Neuronal stem cell (in vitro differentiated cells): ENCODE data around the gene STARD8.
"Not testable (repeated sequence)": the region's sequence is repeated elsewhere in the genome, so short reads cannot be mapped to it uniquely, and the experiment has no call there.

Experiments
- DNase-seq: peaks from one replicate; pipeline ENCODE4 v3.0.0-alpha.2; 2013; ENCODE audit warnings: low spot score
- H2AFZ ChIP-seq: one replicate; pipeline ENCODE4 v1.6.1; 2013; ENCODE audit warnings: mild to moderate bottlenecking, low read length, inconsistent platforms
- H2AK5ac ChIP-seq: 2 replicates; pipeline ENCODE4 v1.6.1; 2013; ENCODE audit warnings: low read depth, mild to moderate bottlenecking, inconsistent platforms, low read length, moderate library complexity, mixed read lengths
- H2BK120ac ChIP-seq: 2 replicates; pipeline ENCODE4 v1.6.1; 2013; ENCODE audit warnings: low read depth, mild to moderate bottlenecking, inconsistent platforms, low read length, moderate library complexity, mixed read lengths
- H2BK12ac ChIP-seq: one replicate; pipeline ENCODE4 v1.6.1; 2013; ENCODE audit warnings: low read length, inconsistent platforms
- H2BK15ac ChIP-seq: 2 replicates; pipeline ENCODE4 v1.6.1; 2013; ENCODE audit warnings: mild to moderate bottlenecking, low read length, inconsistent platforms, mixed read lengths
- H2BK5ac ChIP-seq: one replicate; pipeline ENCODE4 v1.6.1; 2013; ENCODE audit warnings: inconsistent platforms, mild to moderate bottlenecking, low read length, moderate library complexity
- H3K14ac ChIP-seq: one replicate; pipeline ENCODE4 v1.6.1; 2013; ENCODE audit warnings: low read length, inconsistent platforms
- H3K18ac ChIP-seq: 2 replicates; pipeline ENCODE4 v1.6.1; 2013; ENCODE audit warnings: low read length, inconsistent platforms
- H3K23ac ChIP-seq: 2 replicates; pipeline ENCODE4 v1.6.1; 2013; ENCODE audit warnings: low read depth, mild to moderate bottlenecking, mixed read lengths, low read length, inconsistent platforms; ENCODE audit not compliant: poor library complexity
- H3K27ac ChIP-seq: replicated peaks from 3 replicates; pipeline ENCODE4 v1.5.1; 2013; ENCODE audit warnings: low read length, inconsistent platforms
- H3K27me3 ChIP-seq, 3 experiments: 2 replicates each; pipeline ENCODE4 v1.6.1; 2013; ENCODE audit warnings: low read length in 3 of 3, mild to moderate bottlenecking in 2 of 3, inconsistent platforms in 1 of 3, low read depth in 1 of 3, mixed read lengths in 1 of 3, moderate library complexity in 1 of 3; ENCODE audit not compliant: control insufficient read depth in 3 of 3, insufficient read depth in 3 of 3
- H3K36me3 ChIP-seq, 2 donors: replicated peaks in 1 of 2; 2 replicates each; pipeline ENCODE4 v1.6.1; 2013; ENCODE audit warnings: low read length in 2 of 2; ENCODE audit not compliant: control insufficient read depth in 2 of 2, insufficient read depth in 2 of 2
- H3K4ac ChIP-seq: 2 replicates; pipeline ENCODE4 v1.6.1; 2013; ENCODE audit warnings: inconsistent platforms, mild to moderate bottlenecking, low read length, moderate library complexity
- H3K4me1 ChIP-seq, 2 donors: 1 replicate in 1 of 2; 2 replicates in 1 of 2; pipeline ENCODE4 v1.6.1; 2013; ENCODE audit warnings: low read length in 2 of 2, low read depth in 1 of 2; ENCODE audit not compliant: control insufficient read depth in 2 of 2, insufficient read depth in 1 of 2
- H3K4me2 ChIP-seq: one replicate; pipeline ENCODE4 v1.6.1; 2013; ENCODE audit warnings: mild to moderate bottlenecking, low read length, inconsistent platforms; ENCODE audit not compliant: insufficient read depth, poor library complexity, severe bottlenecking
- H3K4me3 ChIP-seq, 2 donors: 2 replicates each; pipeline ENCODE4 v1.5.1; 2013; ENCODE audit warnings: low read length in 2 of 2, mild to moderate bottlenecking in 2 of 2, inconsistent platforms in 1 of 2, moderate library complexity in 1 of 2
- H3K79me1 ChIP-seq: one replicate; pipeline ENCODE4 v1.6.1; 2013; ENCODE audit warnings: low read depth, mild to moderate bottlenecking, inconsistent platforms, low read length, moderate library complexity
- H3K9ac ChIP-seq: one replicate; pipeline ENCODE4 v1.6.1; 2013; ENCODE audit warnings: mild to moderate bottlenecking, low read depth, low read length, inconsistent platforms; ENCODE audit not compliant: poor library complexity
- H3K9me3 ChIP-seq, 2 donors: replicated peaks in 1 of 2; 2 replicates each; pipeline versions ENCODE3 to v1.6.1; 2013; ENCODE audit warnings: low read length in 2 of 2, mild to moderate bottlenecking in 2 of 2, inconsistent platforms in 1 of 2, low read depth in 1 of 2, mixed read lengths in 1 of 2, moderate library complexity in 1 of 2; ENCODE audit not compliant: control insufficient read depth in 2 of 2, insufficient read depth in 1 of 2
- H4K8ac ChIP-seq: one replicate; pipeline ENCODE4 v1.6.1; 2013; ENCODE audit warnings: low read depth, mild to moderate bottlenecking, inconsistent platforms, low read length, moderate library complexity
- H4K91ac ChIP-seq: one replicate; pipeline ENCODE4 v1.6.1; 2013; ENCODE audit warnings: low read length, low read depth, mild to moderate bottlenecking, inconsistent platforms; ENCODE audit not compliant: poor library complexity
- WGBS, 2 donors: extraction: QIAGEN DNeasy Blood & Tissue Kit; methylation state at CpG; one replicate each; pipeline ENCODE4 v1.1.7; 2013; ENCODE audit warnings: missing lambda C conversion rate in 2 of 2, mixed read lengths in 1 of 2; ENCODE audit not compliant: insufficient read length in 2 of 2, insufficient replicate concordance in 1 of 2; ENCODE audit errors: extremely low coverage in 2 of 2; 5-methylcytosine and 5-hydroxymethylcytosine counted together

Gene STARD8

DNA sequence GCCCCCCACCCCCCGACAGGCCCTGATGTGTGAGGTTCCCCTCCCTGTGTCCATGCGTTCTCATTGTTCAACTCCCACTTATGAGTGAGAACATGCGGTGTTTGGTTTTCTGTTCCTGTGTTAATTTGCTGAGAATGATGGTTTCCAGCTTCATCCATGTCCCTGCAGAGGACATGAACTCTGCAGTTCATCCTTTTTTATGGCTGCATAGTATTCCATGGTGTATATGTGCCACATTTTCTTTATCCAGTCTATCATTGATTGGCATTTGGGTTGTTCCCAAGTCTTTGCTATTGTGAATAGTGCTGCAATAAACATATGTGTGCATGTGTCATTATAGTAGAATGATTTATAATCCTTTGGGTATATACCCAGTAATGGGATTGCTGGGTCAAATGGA lies 32.7 kb upstream of the STARD8 start:
- H3K4ac ChIP-seq, H4K8ac ChIP-seq, H2BK15ac ChIP-seq, H3K36me3 ChIP-seq, H3K9ac ChIP-seq, H3K27ac ChIP-seq, H3K4me3 ChIP-seq, H3K27me3 ChIP-seq, H3K4me2 ChIP-seq, DNase-seq, H2BK120ac ChIP-seq, H2BK5ac ChIP-seq, H3K4me1 ChIP-seq, H3K14ac ChIP-seq, H3K23ac ChIP-seq, H2BK12ac ChIP-seq, H3K79me1 ChIP-seq, H2AFZ ChIP-seq, H2AK5ac ChIP-seq, H4K91ac ChIP-seq, H3K18ac ChIP-seq, H3K9me3 ChIP-seq: not testable (repeated sequence)
- no CpG with 5 or more reads among the region's 3 CpGs for WGBS, 2 donors

DNA sequence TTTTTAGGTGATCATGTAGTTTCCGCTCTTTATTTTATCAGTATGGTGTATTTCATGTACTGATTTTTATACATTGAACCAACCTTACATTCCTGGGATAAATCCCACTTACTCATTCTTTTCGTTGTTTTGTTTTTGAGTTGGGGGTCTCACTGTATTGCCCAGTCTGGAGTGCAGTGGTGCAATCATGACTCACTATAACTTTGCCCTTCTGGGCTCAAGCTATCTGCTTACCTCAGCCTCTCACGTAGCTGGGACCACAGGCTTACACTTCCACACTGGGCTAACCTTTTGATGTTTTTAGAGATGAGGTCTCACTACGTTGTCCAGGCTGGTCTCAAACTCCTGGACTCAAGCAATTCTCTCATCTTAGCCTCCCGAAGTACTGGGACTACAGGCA lies 19.5 kb upstream of the STARD8 start:
- Histone ChIP-seq H3K79me1 (no peaks in the 10 kb centered on the region), H2BK120ac (no peak overlapping the region), H3K9me3 (no peaks in the 10 kb centered on the region), H3K4ac (no peak overlapping the region), H4K91ac (no peak overlapping the region), H3K27me3 (peaks cover 0 to 16% (median 0%) of the 10 kb centered on the region in 3 experiments), H2AK5ac (no peak overlapping the region), H2BK5ac (no peak overlapping the region), H3K23ac (no peak overlapping the region), H2BK12ac (no peak overlapping the region), H3K4me1 (no peaks in the 10 kb centered on the region), H3K4me2 (no peak overlapping the region), H4K8ac (no peak overlapping the region), H3K18ac (no peak overlapping the region), H2AFZ (no peak overlapping the region), H3K14ac (no peak overlapping the region), H3K36me3 (no peaks in the 10 kb centered on the region), H2BK15ac (no peak overlapping the region), H3K9ac (no peak overlapping the region), H3K27ac (no peak overlapping the region), H3K4me3 (no peak overlapping the region)
- WGBS, 2 donors: no CpG with 5 or more reads among the region's 5 CpGs
- DNase-seq: no peak

DNA sequence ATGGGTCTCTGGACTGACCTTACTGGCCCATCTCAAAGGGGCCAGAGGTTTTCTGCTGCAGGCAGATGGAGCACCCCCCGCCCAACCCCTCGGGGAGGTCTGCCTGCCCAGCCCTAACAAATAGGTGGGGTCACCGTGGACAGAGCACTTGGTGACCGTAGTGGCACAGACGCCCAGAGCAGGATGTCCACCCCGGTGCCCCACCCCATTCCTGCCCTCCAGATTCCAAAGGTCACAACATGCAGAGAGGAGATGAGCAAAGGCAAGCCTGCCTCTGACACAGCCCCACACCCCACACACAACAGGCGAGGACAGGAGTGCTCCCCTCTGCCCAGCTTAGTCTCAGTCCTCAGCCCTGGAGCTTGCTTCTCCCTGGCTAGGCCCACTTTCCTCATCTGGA lies 17.5 kb upstream of the STARD8 start:
- not testable (repeated sequence) for H3K4me2 ChIP-seq, H3K18ac ChIP-seq, H3K9ac ChIP-seq, H3K9me3 ChIP-seq, H3K23ac ChIP-seq, H3K36me3 ChIP-seq, H3K4me3 ChIP-seq, H3K4ac ChIP-seq, H2AK5ac ChIP-seq, H4K91ac ChIP-seq, H2BK12ac ChIP-seq, H3K27ac ChIP-seq, H2BK5ac ChIP-seq, H3K14ac ChIP-seq, H2BK120ac ChIP-seq, H2AFZ ChIP-seq, H4K8ac ChIP-seq, H3K4me1 ChIP-seq, H2BK15ac ChIP-seq, DNase-seq, H3K79me1 ChIP-seq
- H3K27me3 ChIP-seq: peaks cover 0 to 21% (median 0%) of the 10 kb centered on the region in 3 experiments
- no CpG with 5 or more reads among the region's 7 CpGs for WGBS, 2 donors

DNA sequence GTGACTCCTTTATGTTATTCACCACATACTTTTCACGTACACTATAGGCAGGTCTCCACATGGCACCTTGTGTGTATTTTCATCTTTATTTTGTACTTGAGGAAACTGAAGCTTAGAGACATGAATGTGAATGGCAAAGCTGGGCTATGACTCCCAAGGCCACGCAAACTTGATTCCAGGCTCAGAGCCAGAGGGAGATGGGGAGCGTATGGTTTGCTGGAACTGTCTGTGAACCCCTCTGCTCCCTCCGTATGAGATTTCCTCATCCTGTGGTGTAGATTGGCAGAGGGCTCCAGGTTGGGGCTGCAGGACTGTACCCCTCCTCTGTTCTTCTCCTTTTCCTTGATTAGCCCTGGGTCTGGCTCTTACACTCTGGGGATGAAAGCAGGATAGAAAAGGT lies 16.1 kb upstream of the STARD8 start:
- Histone ChIP-seq H2BK12ac (no peak overlapping the region), H3K14ac (no peak overlapping the region), H4K8ac (no peak overlapping the region), H4K91ac (no peak overlapping the region), H3K23ac (no peak overlapping the region), H3K4me2 (no peak overlapping the region), H3K9ac (no peak overlapping the region), H3K18ac (no peak overlapping the region), H3K79me1 (no peaks in the 10 kb centered on the region), H3K4ac (no peak overlapping the region), H2AK5ac (no peak overlapping the region), H3K36me3 (no peaks in the 10 kb centered on the region), H2BK15ac (no peak overlapping the region), H3K9me3 (no peaks in the 10 kb centered on the region), H3K4me1 (no peaks in the 10 kb centered on the region), H2BK120ac (no peak overlapping the region), H3K4me3 (no peak overlapping the region), H2AFZ (no peak overlapping the region), H3K27ac (no peak overlapping the region), H2BK5ac (no peak overlapping the region), H3K27me3 (peaks cover 0 to 23% (median 0%) of the 10 kb centered on the region in 3 experiments)
- WGBS, 2 donors: no CpG with 5 or more reads among the region's 4 CpGs
- no peak for DNase-seq
